Pancreas (tissue), 10 donors: Measurements from ENCODE around the gene PYCR2. TPM values are rescaled to one million over a fixed set of nuclear protein-coding genes. Genes with fewer than 3 reads are reported as not detected.

Source experiments
- ATAC-seq, 4 donors: fragments of 200-7000 bp; cut with Tn5 transposase; one replicate each; pipeline versions ENCODE4 v1.8.0 to v1.9.1; 2020; ENCODE audit warnings: mild to moderate bottlenecking in 4 of 4, moderate library complexity in 4 of 4
- DNase-seq, 6 donors: peaks; one replicate each; pipeline ENCODE4 v3.0.0-alpha.2; 2020
- FAIRE-seq: peaks from 2 replicates; lab custom pipeline; 2012; peaks lifted over from hg19 to GRCh38; lab: Jason Lieb, UNC
- H3K27ac ChIP-seq, 4 donors: fragments of 200-600 bp; sonication (generic); 1 replicate in 3 of 4; 2 replicates in 1 of 4; pipeline versions ENCODE4 v1.5.0 to v1.8.0; 2020
- H3K27me3 ChIP-seq, 4 donors: fragments of 200-600 bp; one replicate each; pipeline ENCODE4 v1.8.0; 2021
- H3K36me3 ChIP-seq, 3 donors: fragments of 200-600 bp; sonication (generic) in 1 of 3; one replicate each; pipeline versions ENCODE4 v1.5.0 to v1.8.0; 2020 to 2021
- H3K4me1 ChIP-seq, 3 donors: fragments of 200-600 bp; one replicate each; pipeline ENCODE4 v1.8.0; 2021
- H3K4me3 ChIP-seq, 4 donors: fragments of 200-600 bp; sonication (generic) in 2 of 4; one replicate each; pipeline versions ENCODE4 v1.5.0 to v1.8.0; 2020 to 2021
- H3K9me3 ChIP-seq, 4 donors: fragments of 200-600 bp; one replicate each; pipeline ENCODE4 v1.8.0; 2021
- WGBS, 2 donors: extraction: QIAGEN DNeasy Blood & Tissue Kit; methylation state at CpG; one replicate each; pipeline ENCODE4 v1.1.7; 2013; 5-methylcytosine and 5-hydroxymethylcytosine counted together
- intact Hi-C, 3 donors: fragments of 100-400 bp; cut with DNase I; formaldehyde crosslinking; loops; one replicate each; pipeline versions ENCODE4 v1.11.1 to v1.14.2; 2022
- polyA plus RNA-seq, 2 donors: library from polyadenylated mRNA; stranded (reverse); fragments of 200-250 nt; gene quantifications; one replicate each; pipeline ENCODE4 v1.2.3, GENCODE V29; 2013
- total RNA-seq, 6 donors: library from RNA; stranded (reverse); fragmentation: NEBNext Ultra II Directional in 4 of 6; extraction: Animal tissue kit (Norgen Biotek cat#: 25700) in 4 of 6; gene quantifications; one replicate each; pipeline versions ENCODE4 v1.2.1 to v1.2.4, GENCODE V29; 2021 to 2023
- TF ChIP-seq, protein P1 (sequence below), 4 donors: fragments of 200-600 bp; sonication (generic) in 3 of 4; IDR thresholded peaks; one replicate each; pipeline versions ENCODE4 v1.5.0 to v1.8.0; 2021; ENCODE audit warnings: antibody characterized with exemption in 4 of 4
- donor health status: healthy with polysubstance abuse.
- donor health status: DM: no; HTN: no; CAD: no; lungs with moderate emphysema.
- donor health status: DM: no; HTN: no; CAD: no.
- donor health status: control.
- donor health status: control.
- donor health status: Bipolar disorder and iron deficiency.
- donor health status: DM: yes; HTN: yes; CAD: no.
- donor health status: DM: no; HTN: no; CAD: no.
- donor health status: DM: no; HTN: no; CAD: no.
- donor health status: DM: yes; HTN: yes; CAD: no.

The PYCR2 gene
- total and polyA plus RNA-seq, 8 donors: 21.3 to 88.9 (median 34.7) TPM

DNA sequence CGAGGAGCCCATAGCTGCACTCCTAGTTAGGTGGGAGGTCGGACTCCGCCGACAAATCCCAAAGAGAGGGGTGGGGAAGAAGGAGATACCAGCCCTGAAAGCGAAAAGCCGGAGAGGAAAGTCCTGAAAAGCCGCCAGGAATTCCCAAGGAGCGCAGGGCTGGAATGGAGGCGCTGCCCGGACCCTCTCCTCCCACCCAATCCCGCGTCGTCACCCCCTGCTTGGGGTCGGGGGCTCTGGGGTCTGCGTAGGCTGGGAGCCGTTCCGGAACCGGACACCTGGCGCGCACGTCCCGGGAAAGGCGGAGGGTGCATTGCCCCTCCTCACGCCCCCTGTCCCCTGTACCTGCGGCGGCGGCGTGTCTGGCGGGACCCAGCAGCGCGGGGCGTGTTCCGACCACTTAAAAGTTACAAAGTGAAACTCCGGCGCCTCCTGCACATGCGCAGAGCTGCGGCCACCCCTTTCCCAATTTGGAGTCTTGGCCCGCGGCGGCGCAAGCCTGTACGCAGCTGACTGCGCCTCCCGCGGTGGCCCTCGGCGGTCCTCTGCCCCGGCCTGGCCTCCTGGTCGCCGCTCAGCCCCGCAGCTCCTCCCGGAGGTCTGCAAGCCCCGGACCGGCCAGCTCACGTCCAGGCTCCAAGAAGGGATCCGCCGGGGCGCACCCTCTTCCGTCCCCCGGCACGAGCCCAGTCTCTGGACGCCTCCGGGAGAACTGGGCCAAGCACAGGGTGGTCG, 41.9 kb downstream of the PYCR2 start, which contains the start of gene TMEM63A:
Gene TMEM63A (minus strand): TSS at position 422 of the 735 bp plus-strand sequence. CDS start 4,800 bp downstream, outside the sequence.
- Histone ChIP-seq H3K4me1 (peaks cover 27 to 41% (median 29%) of the 10 kb centered on the region in 3 donors), H3K27ac (peak within 1 kb of the TSS; percentile 90 to 94 (median 92)), H3K36me3 (no peaks in the 10 kb centered on the region), H3K4me3 (peak within 1 kb of the TSS; percentile 67 to 91 (median 86)), H3K9me3 (no peaks in the 10 kb centered on the region), H3K27me3 (no peaks in the 10 kb centered on the region)
- 0% methylated on average over 59 to 64 of the region's 64 CpGs for WGBS, 2 donors
- intact Hi-C loops: no loop called here
- ATAC-seq (peak; percentile 76 to 88 (median 81)), DNase-seq (peak; percentile 88 to 97 (median 92)), FAIRE-seq (no peak)
- TF ChIP-seq, protein P1, sequence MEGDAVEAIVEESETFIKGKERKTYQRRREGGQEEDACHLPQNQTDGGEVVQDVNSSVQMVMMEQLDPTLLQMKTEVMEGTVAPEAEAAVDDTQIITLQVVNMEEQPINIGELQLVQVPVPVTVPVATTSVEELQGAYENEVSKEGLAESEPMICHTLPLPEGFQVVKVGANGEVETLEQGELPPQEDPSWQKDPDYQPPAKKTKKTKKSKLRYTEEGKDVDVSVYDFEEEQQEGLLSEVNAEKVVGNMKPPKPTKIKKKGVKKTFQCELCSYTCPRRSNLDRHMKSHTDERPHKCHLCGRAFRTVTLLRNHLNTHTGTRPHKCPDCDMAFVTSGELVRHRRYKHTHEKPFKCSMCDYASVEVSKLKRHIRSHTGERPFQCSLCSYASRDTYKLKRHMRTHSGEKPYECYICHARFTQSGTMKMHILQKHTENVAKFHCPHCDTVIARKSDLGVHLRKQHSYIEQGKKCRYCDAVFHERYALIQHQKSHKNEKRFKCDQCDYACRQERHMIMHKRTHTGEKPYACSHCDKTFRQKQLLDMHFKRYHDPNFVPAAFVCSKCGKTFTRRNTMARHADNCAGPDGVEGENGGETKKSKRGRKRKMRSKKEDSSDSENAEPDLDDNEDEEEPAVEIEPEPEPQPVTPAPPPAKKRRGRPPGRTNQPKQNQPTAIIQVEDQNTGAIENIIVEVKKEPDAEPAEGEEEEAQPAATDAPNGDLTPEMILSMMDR (IDR thresholded peaks at IDR 0.05): peak in 2 of 4 donors; percentile 8 to 30

DNA sequence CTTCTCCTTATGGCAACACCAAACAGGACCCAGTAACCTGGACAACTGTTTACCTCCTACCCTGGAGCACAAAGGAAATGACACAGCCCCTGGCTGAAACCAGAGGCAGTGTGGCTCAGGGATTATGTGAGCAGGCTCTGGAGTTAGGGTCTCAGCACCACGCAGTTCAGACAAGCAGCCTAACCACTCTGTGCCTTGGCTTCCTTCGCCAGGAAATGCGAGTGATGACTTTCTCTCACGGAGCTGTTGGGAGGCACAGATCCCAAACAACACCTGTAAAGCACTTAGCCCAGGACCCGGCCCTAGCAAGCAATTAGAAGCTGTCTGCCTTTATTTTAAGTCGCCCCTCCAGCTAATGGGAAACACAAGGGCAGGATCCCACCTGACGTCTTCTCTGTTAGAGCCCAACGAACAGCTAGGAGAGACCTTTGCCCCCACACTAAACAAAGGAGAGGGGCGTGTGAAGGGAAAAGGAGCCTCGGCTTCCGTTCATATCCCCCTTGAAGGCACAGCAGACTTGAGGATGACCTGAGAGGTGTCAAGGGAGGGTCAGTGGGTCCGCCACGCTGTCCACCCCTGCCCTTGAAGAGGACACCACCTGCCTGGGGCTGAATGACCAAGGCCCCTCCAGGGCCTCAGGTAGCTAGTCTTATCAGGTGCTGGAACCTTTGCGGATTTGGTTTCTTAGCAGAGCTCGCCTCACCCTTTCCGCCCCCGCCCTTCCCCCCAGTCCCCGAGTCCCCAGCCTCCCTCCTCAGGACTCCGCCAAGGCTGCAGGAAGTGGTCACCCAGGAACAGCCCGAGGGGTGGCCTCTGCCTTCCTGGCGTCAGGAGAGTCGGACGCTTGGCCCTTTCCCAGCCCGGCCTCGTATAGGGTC, 42.7 kb downstream of the PYCR2 start:
- intact Hi-C loops: no loop called here
- H3K4me3 ChIP-seq: peak overlapping the region; percentile 67 to 91 (median 86)
- TF ChIP-seq, protein P1 (IDR thresholded peaks at IDR 0.05): no peak
- DNase-seq (peak; percentile 71 to 90 (median 74)), FAIRE-seq (no peak), ATAC-seq (peak; percentile 49 to 67 (median 58))
- H3K27ac ChIP-seq: peak overlapping the region; percentile 90 to 94 (median 92)
- peaks cover 27 to 48% (median 35%) of the 10 kb centered on the region in 3 donors for H3K4me1 ChIP-seq
- H3K9me3 ChIP-seq: no peaks in the 10 kb centered on the region
- H3K36me3 ChIP-seq: peaks cover 0 to 4% (median 2%) of the 10 kb centered on the region in 3 donors
- 5 to 8% methylated on average over 25 of the region's 25 CpGs for WGBS, 2 donors
- no peaks in the 10 kb centered on the region for H3K27me3 ChIP-seq

DNA sequence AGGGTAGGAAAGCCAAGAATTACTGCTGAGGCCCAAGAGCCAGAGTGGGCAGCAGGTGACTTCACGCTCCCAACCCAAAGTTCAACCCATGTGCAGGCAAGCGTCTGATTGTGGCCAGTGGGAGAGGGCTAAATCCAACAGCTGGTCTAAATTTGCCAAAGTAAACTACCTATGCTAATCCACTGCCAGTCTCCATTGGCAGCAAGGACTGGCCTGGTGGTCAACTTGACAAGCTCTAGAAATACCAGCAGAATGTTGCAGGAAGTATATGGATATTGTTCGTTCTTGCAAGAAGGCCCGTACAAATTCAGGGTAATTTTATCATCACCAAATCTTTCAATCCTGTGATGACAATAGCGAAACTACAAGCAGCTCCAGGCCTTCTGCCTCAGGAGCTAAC, 43.4 kb downstream of the PYCR2 start:
- TF ChIP-seq, protein P1 (IDR thresholded peaks at IDR 0.05): no peak
- H3K27ac ChIP-seq: peak overlapping the region; percentile 90 to 94 (median 92)
- no peaks in the 10 kb centered on the region for H3K9me3 ChIP-seq
- intact Hi-C loops: no loop called here
- FAIRE-seq (no peak), ATAC-seq (peak in 3 of 4 donors; percentile 7 to 19 (median 13)), DNase-seq (peak in 1 of 6 donors; percentile 52)
- H3K4me3 ChIP-seq: peak overlapping the region in 2 of 4 donors; percentile 67 to 91
- H3K4me1 ChIP-seq: peaks cover 31 to 50% (median 35%) of the 10 kb centered on the region in 3 donors
- H3K36me3 ChIP-seq: peaks cover 0 to 4% (median 2%) of the 10 kb centered on the region in 3 donors
- 15 to 17% methylated on average over 5 of the region's 5 CpGs for WGBS, 2 donors
- no peaks in the 10 kb centered on the region for H3K27me3 ChIP-seq

DNA sequence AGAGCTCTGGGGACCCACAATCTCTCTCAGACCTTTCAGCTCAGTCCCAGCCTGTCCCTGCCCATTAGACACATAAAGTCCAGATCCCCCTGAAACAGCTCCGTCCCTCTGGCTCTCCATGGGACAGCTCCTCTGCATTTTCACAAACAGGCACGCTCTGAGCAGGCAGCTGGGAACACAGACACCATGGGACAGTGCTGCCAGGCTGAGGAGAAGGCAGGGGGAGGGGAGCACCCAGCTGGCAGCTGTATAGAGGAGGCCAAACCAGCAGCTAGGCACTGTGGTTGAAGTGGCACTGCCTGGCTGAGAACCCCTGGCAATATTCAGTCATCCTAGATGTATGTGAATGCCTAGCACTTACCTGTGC, 43.8 kb downstream of the PYCR2 start:
- FAIRE-seq: no peak

More for the DNA sequence above, 43.8 kb downstream of the PYCR2 start:
- peaks cover 36 to 52% (median 37%) of the 10 kb centered on the region in 3 donors for H3K4me1 ChIP-seq
- H3K27ac ChIP-seq: peak overlapping the region; percentile 90 to 94 (median 92)
- no peaks in the 10 kb centered on the region for H3K9me3 ChIP-seq
- H3K36me3 ChIP-seq: peaks cover 0 to 4% (median 2%) of the 10 kb centered on the region in 3 donors
- ATAC-seq (peak in 2 of 4 donors; percentile 4 to 11), DNase-seq (peak in 4 of 6 donors; percentile 42 to 55 (median 50))
- intact Hi-C loops: no loop called here
- peak overlapping the region in 2 of 4 donors; percentile 67 to 91 for H3K4me3 ChIP-seq
- 8 to 9% methylated on average over 2 of the region's 2 CpGs for WGBS, 2 donors
- H3K27me3 ChIP-seq: no peaks in the 10 kb centered on the region
- TF ChIP-seq, protein P1 (IDR thresholded peaks at IDR 0.05): no peak
